ENCODE measurements around the gene RAD23A.

DNA sequence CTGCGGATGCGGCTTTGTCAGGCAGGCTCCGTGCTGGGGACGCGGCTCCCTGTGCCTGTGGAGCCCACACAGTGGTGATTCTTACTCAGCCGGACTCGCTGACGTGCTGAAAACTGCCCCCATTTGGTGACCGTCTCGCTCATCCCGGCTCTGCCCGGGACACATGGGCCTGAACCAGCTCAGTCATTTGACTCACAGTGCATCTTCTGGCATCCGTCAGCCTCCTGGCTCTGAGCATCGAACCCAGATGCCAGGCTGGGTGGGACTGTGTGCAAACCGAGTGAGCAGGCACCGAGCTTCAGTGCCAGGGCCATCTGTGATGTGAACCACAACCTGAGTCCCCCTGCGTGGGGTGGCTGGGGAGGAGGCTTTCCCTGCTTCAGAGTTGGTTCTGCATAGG is 49.2 kb upstream of the RAD23A start:
- TF ChIP-seq, protein P1, sequence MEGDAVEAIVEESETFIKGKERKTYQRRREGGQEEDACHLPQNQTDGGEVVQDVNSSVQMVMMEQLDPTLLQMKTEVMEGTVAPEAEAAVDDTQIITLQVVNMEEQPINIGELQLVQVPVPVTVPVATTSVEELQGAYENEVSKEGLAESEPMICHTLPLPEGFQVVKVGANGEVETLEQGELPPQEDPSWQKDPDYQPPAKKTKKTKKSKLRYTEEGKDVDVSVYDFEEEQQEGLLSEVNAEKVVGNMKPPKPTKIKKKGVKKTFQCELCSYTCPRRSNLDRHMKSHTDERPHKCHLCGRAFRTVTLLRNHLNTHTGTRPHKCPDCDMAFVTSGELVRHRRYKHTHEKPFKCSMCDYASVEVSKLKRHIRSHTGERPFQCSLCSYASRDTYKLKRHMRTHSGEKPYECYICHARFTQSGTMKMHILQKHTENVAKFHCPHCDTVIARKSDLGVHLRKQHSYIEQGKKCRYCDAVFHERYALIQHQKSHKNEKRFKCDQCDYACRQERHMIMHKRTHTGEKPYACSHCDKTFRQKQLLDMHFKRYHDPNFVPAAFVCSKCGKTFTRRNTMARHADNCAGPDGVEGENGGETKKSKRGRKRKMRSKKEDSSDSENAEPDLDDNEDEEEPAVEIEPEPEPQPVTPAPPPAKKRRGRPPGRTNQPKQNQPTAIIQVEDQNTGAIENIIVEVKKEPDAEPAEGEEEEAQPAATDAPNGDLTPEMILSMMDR (IDR thresholded peaks at IDR 0.05) = no peak
- TF ChIP-seq ZFX (IDR thresholded peaks at IDR 0.05; ENCODE audit: borderline replicate concordance) = no peak
